GM10266 (cell line): ENCODE data around the gene TRIO.

Source experiments
- DNase-seq: peaks from one replicate; pipeline ENCODE4 v3.0.0; 2012; ENCODE audit errors: extremely low spot score
- CTCF ChIP-seq: IDR thresholded peaks from 2 replicates; pipeline ENCODE4 v1.5.1; 2012; ENCODE audit warnings: mild to moderate bottlenecking, low read depth; ENCODE audit not compliant: control insufficient read depth, insufficient read depth; ENCODE audit errors: missing control alignments

Gene TRIO

GRCh38 chr5:14405267-14405666 lies 262.1 kb downstream of the TRIO start:
- peak; percentile 13 for TF ChIP-seq CTCF

GRCh38 chr5:14405706-14406553 lies 262.8 kb downstream of the TRIO start:
- DNase-seq: no peak
- TF ChIP-seq CTCF: no peak

More at GRCh38 chr5:14405267-14405666, 262.1 kb downstream of the TRIO start:
- no peak for DNase-seq

GRCh38 chr5:14406554-14406849 lies 263.4 kb downstream of the TRIO start:
- no peak for DNase-seq
- no peak for TF ChIP-seq CTCF

GRCh38 chr5:14407051-14407450 lies 263.9 kb downstream of the TRIO start:
- no peak for DNase-seq
- no peak for TF ChIP-seq CTCF

- DNase-seq: no peak
Observed at GRCh38 chr5:14407746-14408175, 264.6 kb downstream of the TRIO start.

GRCh38 chr5:14408969-14409586 lies 265.9 kb downstream of the TRIO start:
- no peak for TF ChIP-seq CTCF
- DNase-seq: no peak

More at GRCh38 chr5:14407746-14408175, 264.6 kb downstream of the TRIO start:
- TF ChIP-seq CTCF: no peak

GRCh38 chr5:14410068-14410393 lies 266.9 kb downstream of the TRIO start:
- TF ChIP-seq CTCF: no peak
- no peak for DNase-seq
